GM21737 (cell line): ENCODE measurements around the gene SYCP2.
"Not testable (repeated sequence)": the region's sequence is repeated elsewhere in the genome, so short reads cannot be mapped to it uniquely, and the experiment has no call there.

Experiments
- ATAC-seq: cut with Tn5 transposase; IDR thresholded peaks from one replicate; pipeline ENCODE4 v1.9.1; 2021; ENCODE audit warnings: mild to moderate bottlenecking, moderate library complexity; ENCODE audit not compliant: unreplicated experiment

SYCP2 gene

DNA sequence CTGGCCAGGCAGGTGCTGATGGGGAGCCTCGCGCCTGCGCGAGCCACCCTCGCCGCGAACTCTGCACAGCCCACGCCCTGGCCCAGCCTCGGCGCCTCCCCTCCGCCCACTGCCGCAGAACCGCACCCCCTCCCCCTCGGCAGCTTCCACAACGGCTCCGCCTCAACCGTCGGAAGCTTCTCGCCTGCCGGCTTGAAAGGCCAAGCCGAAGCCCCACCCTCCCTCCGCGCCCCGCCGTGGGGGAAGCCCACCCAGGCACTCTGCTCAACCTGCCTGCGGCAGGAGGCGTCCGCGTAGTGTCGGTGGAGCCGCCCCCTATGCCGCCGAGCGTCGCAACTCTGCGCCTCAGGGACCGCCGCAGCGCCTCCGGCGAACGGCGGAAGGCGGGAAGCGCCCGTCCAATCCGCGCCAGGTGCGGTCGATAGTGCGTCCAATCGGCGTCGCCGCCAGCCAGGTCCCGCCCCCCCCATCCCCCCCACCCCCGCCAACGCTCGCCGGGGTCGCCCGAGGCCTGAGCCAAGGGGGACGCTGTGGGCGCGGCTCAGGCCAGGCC is at the start of gene SYCP2:
Gene SYCP2, minus strand, starts transcription at position 342 of the 553 bp plus-strand sequence. CDS start 11,224 bp downstream, outside the sequence.
- no peak for ATAC-seq

DNA sequence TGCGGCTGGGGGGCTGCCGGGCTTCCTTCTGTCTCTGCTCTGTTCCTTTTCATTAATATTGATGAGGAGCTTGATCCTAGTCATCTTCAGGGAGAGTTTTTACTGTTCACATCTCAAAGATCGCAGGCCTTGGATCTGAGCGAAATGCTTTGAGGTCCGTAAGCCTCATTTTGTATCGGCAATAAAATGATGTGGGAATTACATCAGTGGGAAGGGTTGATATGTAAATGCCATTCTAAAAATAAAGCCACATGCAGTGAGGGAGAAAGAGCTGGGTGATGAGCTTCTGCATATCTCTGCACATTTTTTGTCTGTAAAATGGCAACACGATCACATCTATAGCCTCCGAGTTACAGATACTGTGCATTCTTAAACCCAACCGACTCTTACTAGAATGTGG is 49.6 kb upstream of the SYCP2 start:
- ATAC-seq = no peak

GRCh38 chr20:59977086-59977485 is 43.6 kb upstream of the SYCP2 start:
- ATAC-seq = no peak

GRCh38 chr20:59976156-59976782 is 42.8 kb upstream of the SYCP2 start:
- ATAC-seq = no peak

DNA sequence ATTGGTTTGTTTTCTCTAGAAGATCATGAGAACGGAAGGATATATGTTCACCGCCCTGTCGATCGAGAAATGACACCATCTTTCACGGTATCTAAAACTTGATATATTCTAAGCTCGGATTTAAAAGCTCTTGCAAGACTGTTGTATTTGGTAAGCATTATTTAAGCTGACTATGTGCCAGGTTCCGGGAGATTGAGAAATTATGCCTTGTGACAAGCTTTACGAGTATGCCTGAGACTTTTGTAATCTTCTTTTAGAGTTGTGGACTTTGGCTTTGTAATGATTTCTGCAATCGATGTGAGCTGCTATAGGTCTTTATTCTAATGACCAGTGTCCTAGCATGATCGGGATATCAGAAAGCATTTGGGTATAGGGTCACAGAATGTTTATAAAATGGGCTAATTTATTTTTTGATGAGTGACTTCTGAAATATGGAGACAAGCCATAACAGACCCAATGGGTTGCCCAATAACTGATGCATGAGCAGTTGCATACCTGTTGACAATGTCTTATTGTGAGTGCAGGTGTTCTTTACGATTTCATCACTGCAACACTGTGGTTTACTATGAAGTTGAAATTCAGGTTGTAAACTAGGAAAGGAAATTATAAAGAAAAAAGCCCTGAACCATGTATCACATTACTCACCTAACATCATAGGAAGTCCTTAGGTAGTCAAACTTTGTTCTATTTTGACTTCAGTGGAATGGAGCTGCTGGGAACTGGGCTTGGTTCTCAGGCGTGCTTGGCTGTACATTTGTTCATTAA is 38.8 kb upstream of the SYCP2 start:
- no peak for ATAC-seq

GRCh38 chr20:59971428-59971827 is 38.0 kb upstream of the SYCP2 start:
- no peak for ATAC-seq

DNA sequence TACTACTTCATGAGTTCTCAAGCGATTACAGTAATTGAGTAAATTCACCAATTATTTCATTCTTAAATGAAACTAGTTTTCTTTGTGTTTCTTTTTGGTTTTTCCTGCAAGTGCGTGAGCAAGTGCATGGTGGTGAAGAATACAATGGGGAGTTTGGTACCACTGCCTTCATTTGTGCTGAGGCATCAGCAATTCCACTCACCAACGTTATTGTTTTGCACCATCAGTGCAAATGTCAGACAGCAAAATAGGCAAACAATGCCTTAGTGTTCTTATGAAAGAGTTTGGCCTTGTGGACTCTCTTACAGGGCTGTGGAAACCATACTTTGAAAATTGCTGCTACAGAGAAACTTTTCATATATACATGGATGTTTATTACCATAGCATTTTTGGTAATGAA is 33.0 kb upstream of the SYCP2 start:
- ATAC-seq = no peak

DNA sequence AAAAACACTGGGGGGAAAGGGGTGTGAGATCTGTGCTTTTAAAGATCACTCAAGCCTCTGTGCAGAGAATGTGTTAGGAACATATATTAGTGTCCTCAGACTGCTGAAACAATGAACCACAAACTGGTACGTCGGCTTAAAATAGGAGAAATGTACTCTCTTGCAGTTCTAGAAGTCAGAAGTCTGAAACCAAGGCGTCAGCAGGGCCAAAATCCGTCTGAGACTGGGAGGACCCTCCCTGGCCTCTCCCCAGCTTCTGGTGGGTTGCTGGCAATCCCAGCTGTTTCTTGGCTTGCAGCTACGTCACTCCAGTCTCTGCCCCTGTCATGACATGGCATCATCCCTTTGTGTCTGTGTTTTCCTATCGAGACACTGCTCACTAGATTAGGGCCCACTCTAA is 28.7 kb upstream of the SYCP2 start:
- ATAC-seq = no peak

- no peak for ATAC-seq
Observed at GRCh38 chr20:59961423-59961822, 28.0 kb upstream of the SYCP2 start.

GRCh38 chr20:59958626-59959025 is 25.2 kb upstream of the SYCP2 start:
- no peak for ATAC-seq

DNA sequence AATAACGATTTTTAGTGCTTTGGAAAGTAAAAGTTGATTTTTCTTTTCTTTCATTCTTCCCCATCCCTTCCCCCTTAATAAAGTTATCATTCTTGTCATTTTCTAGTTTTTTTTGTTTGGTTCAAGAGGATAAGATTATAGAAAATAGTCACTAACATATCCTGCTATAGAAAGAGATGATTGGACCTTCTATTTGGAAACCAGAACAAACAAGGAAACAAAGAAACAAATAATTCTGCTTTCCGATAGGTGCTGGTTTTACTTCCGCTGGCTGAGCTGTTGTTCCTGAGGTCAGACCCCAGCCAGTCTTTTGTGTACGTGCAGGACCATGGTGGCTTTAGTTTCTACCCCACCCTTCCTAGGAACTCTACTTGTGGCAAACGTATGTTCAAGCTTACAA is 24.7 kb upstream of the SYCP2 start, which contains the start of gene CDH26:
Gene CDH26, plus strand, starts transcription at position 301 of the 400 bp plus-strand sequence. CDS start 304 bp downstream, outside the sequence.
- no peak for ATAC-seq

DNA sequence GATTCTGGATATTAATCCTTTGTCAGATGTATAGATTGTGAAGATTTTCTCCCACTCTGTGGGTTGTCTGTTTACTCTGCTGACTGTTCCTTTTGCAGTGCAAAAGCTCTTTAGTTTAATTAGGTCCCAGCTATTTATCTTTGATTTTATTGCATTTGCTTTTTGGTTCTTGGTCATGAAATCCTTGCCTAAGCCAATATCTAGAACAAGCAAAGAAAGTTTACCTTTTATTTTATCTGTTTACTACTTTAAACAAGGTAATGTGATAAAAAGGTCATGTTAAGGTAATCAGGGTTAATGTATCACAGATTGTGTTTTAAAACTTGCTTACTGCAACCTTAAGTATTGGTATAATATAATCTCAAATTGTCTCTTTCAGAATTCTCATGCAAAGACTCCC is 24.1 kb upstream of the SYCP2 start:
- ATAC-seq = not testable (repeated sequence)

DNA sequence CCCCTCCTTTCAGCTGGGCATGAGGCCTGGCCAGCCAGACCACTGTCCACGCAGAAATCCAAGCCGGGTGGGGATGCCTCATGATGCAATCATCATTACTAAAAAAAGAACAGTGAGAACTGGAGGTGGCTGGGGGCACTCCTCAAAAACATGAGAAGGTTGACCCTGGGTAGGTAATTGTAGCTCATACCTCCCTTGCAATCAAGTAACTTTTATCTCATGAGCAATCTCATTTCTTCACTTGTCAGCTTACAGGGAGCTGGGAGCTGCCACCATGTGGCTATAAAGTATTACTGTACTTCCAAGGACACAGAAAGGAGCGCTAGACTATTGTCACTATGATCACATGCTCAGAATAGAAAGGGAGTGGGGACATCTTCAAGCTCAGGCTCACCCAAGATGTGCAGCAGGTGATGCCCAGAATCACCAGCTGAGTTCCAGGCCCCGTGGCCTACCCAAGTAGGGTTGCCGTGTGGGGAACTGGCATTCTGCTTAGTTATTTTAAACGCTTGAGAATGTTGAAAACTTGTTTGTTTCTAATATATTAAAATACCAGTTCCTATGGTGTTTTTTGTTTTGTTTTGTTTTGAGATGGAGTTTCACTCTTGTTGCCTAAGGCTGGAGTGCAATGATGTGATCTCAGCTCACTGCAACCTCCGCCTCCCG is 21.8 kb upstream of the SYCP2 start:
- no peak for ATAC-seq

- ATAC-seq = no peak
Observed at GRCh38 chr20:59954718-59955117, 21.3 kb upstream of the SYCP2 start.

- ATAC-seq = no peak
Observed at GRCh38 chr20:59949911-59950310, 16.5 kb upstream of the SYCP2 start.

- no peak for ATAC-seq
Observed at GRCh38 chr20:59948828-59949720, 15.6 kb upstream of the SYCP2 start.

DNA sequence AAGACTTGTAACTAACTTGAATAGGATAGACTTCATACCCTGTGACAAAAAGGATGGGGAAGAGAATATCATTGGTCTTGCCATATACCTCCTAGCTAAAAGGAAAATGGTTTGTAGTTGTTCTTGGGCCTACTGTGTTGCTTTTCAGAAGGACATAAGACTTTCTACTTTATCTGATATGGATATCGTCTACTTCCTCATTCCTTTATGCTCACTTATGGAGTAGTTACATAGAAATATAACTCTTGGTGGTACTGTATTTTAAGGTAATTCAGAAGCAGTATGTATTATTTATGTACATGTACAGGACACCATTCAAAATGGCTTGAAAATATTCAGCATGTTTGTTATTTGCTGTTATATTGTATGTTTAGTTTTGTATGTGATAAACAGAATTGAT is 14.8 kb upstream of the SYCP2 start:
- ATAC-seq = no peak

- ATAC-seq = no peak
Observed at GRCh38 chr20:59947376-59947775, 13.9 kb upstream of the SYCP2 start.

- ATAC-seq = no peak
Observed at GRCh38 chr20:59945731-59946130, 12.3 kb upstream of the SYCP2 start.

DNA sequence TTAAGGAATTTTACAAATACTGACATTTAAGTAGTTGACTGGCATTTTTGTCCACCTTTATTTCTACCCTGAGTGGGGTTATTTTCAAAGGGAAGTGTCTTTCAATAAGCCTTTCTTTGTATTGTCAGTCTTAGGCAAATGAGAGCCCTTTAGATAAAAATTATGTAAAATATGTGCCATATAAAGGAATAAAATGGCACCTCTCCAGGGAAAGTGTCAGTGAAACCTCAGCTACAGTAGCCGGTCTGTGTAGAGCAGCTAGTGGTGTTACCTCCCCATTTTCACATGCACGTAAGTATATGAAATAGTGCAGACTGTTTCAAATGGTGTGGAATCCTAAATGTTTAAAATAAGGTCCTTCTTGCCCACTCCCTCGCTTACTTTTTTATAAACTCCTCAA is 11.7 kb upstream of the SYCP2 start:
- ATAC-seq = no peak

- no peak for ATAC-seq
Observed at GRCh38 chr20:59944726-59945125, 11.3 kb upstream of the SYCP2 start.
